Measurements from ENCODE around the gene TSHZ2.
"Not testable (repeated sequence)": the region's sequence is repeated elsewhere in the genome, so short reads cannot be mapped to it uniquely, and the experiment has no call there.

The TSHZ2 gene

DNA sequence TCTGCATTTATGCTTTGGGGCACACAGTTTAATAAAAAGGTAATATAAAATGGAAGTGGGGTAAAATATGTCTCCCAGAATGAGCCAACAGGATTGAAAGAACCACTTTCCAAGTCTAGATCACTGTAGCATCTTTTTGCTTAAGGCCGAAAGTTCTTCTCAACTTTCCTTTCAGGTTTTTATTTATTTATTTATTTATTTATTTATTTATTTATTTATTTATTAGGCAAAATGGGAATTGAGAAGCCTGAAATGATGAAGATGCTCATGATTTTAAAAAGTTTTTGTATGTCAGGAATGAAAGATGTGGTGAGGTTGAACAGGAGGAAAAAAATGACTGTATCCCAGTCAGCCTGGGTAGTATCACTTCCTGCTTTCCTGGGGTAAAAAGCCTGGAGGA, 24.0 kb downstream of the TSHZ2 start:
- DNase-seq (ENCODE audit: low spot score): no peak

- no peak for DNase-seq (ENCODE audit: low spot score)
Measured at GRCh38 chr20:52996658-52997057, 24.5 kb downstream of the TSHZ2 start.

DNA sequence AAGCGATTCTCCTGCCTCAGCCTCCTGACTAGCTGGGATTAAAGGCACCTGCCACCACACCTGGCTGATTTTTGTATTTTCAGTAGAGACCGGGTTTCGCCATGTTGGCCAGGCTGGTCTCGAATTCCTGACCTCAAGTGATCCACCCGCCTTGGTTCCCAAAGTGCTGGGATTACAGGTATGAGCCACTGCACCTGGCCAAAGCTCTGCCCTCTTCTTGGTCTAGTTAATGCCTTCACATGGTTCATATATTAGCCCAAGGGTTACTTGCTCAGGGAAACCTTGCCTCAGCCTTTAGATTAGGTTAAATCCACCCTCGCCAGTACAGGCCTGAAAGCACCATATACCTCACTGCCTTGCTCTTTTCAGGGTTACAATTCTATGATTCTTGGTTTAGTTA, 26.1 kb downstream of the TSHZ2 start:
- DNase-seq (ENCODE audit: low spot score): no peak

DNA sequence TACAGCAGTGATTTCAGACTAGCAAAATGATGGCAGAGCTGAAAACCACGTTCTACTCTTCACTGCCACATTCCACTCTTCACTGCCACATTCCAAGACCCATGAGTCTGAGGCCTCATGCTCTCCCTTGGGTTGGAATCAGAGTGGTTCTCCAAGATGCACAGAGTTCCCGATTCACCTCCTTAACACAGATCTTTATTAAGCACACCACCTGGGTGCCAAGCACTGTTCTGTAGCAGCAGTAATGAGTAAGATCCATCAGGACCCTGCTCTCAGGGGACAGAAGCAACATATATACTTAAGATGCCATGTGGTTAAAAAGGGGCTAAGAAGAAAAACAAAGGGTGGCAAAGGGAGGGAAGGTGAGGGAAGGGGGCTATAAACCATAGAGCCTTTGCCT, 26.9 kb downstream of the TSHZ2 start:
- DNase-seq (ENCODE audit: low spot score): no peak

DNA sequence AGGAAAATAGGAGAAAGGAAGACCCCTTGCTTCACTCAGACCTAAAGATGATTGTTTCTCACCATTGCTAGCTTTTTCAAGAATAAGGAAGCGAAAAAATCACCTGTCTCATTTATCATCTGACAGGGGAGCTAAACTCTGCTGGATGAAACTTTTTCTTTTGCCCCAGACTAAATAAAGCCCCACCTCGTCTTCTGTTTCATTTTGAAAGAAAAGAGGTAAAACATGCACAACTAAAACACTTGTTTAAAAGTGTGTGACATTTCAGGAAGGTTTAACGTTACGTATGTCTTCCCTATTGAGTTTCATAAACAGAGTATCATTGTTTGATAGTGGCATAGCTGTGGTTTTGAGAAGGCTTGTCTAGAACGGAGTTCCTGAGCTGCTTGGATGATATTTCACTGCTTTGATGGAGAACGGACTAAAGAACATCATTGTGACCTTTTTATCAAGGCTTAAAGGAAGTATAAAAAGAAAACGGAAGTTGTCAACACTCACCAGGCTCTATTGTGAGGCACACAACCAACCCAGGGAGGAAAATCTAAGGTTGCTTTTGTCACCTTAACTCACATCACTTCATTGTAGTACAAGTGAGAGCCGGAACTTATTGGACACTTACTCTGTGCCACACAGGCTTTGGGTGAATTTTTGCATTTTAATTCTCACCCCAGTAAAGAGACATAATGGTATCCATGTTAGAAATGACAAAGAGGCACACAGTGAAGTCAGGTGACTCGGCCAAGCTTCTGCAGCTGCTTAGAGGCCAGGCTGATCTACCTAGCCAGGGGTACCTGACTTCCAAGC, 29.5 kb downstream of the TSHZ2 start:
- DNase-seq (ENCODE audit: low spot score): no peak

DNA sequence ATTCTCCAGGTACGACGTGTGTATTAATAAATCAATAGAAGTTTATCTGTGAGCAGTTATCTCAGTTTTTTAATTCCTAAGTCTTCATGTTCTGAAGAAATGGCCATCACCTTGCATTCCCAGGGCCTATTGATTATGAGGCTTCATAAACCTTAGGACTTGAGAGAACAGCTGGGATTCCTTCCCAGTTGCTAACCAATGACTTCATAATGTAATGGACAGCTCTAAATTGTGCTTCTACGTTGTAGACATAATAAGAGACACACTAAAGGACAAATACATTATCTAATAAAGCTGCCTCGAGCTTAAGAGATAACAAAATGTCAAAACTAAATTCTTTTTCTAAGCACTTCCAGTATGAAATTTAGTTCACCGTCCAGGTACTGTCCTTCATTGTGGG, 30.6 kb downstream of the TSHZ2 start:
- no peak for DNase-seq (ENCODE audit: low spot score)

- DNase-seq (ENCODE audit: low spot score): peak; percentile 55
Measured at GRCh38 chr20:53003420-53004154, 31.4 kb downstream of the TSHZ2 start.

- no peak for DNase-seq (ENCODE audit: low spot score)
Measured at GRCh38 chr20:53004267-53004813, 32.2 kb downstream of the TSHZ2 start.

GRCh38 chr20:53009979-53010735, 38.0 kb downstream of the TSHZ2 start:
- DNase-seq (ENCODE audit: low spot score): no peak

GRCh38 chr20:53011640-53012039, 39.5 kb downstream of the TSHZ2 start:
- no peak for DNase-seq (ENCODE audit: low spot score)

- no peak for DNase-seq (ENCODE audit: low spot score)
Measured at GRCh38 chr20:53013183-53013582, 41.0 kb downstream of the TSHZ2 start.

- DNase-seq (ENCODE audit: low spot score): no peak
Measured at GRCh38 chr20:53013847-53014246, 41.7 kb downstream of the TSHZ2 start.

DNA sequence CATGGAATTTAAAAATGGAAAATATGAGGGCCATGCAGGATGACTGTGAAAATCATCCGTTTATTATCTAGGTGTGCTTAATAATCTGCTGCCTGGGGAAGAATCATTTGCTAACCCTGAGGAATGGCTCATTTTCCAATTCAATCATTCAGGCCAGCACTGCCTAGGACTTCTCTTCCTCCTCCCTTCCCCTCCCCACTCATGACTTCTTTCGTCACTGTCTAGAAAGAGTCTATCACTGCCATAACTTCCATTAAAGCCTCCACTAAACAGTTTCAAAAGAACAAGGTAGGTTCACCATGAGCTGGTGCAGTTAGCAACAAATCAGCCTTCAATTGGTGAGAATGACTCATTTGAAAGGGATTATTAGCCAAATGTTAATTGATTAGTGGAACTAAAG, 43.9 kb downstream of the TSHZ2 start:
- no peak for DNase-seq (ENCODE audit: low spot score)

DNA sequence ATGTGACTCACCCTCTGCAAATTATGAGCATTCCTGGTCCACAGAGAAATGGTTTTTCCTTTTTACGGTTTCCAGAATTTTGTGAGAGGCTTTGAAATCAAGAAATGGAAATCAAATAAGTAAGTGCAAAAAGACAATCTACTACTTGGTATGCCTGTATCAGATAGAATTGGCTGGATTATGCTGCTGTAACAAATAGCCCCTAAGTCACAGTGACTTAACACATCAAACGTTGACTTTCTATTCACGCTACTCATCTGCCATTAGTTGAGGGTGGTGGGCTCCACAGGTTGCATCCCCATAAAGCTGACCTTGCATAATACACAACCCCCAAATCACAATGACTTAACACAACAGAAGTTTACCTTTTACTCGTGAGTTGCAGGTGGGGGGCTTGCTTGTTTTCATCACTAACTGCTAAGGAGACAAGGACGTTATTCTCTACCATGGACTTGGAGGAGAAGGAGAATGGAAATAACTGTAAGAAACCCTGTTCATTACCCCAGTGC, 44.4 kb downstream of the TSHZ2 start:
- DNase-seq (ENCODE audit: low spot score): no peak

DNA sequence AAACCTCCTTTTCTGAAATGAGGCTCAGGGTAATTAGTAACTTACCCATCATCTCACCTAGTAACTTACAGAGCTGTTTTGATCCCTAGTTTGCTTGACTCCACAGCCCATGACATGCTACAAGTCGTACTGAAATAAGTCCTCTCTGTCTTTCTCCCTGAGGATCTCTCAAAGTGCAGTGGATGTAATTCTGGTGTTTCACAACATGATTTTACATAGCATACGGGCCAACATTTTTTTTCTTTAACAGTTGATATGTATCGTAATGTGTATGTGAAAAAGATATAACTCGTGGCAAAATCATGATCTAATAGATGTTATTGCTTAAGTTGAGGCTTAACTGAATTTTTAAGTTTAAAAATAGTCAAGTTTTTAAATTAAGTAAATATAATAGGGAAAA, 45.0 kb downstream of the TSHZ2 start:
- no peak for DNase-seq (ENCODE audit: low spot score)

GRCh38 chr20:53019464-53019863, 47.3 kb downstream of the TSHZ2 start:
- DNase-seq (ENCODE audit: low spot score): no peak

DNA sequence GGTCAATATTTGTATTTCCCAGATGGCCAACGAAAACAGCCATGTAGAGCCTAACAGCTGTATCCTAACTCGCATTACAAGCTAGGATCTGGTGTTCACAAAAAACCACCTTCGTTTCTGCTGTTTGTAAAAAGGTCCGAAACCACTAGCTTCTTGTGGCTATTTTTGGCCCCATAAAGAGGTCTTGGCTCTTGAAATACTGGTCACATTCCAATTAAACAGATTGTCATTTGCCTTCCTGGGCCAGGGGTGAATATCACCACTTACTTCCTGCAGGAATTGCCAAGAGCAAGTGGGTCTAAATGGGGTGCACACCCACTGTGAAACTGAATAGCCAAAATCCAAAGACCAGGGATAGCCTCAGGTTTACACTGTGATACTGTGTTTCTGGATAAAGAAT, 48.2 kb downstream of the TSHZ2 start:
- no peak for DNase-seq (ENCODE audit: low spot score)

- DNase-seq (ENCODE audit: low spot score): no peak
Measured at GRCh38 chr20:53020834-53021233, 48.7 kb downstream of the TSHZ2 start.

DNA sequence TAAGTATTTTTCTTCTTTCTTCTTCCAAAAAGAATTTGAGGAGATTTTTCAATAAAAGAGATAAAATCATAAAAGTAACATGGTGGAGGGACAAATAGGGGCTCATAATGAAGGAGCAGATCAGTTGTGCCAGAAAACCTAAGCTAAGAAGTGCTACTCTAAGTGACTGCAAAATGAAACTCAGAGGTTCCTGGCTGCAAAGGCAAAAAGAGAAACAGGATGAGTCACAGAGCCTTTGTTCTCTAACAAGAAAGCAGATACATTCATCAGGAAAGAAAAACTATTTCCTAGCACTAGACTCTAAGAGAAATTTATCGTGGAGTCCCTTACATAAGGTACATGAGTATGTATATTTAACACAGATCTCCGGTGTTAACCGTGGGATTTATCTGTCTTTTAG, 49.8 kb downstream of the TSHZ2 start:
- no peak for DNase-seq (ENCODE audit: low spot score)

GRCh38 chr20:53023732-53024520, 51.8 kb downstream of the TSHZ2 start:
- no peak for DNase-seq (ENCODE audit: low spot score)

DNA sequence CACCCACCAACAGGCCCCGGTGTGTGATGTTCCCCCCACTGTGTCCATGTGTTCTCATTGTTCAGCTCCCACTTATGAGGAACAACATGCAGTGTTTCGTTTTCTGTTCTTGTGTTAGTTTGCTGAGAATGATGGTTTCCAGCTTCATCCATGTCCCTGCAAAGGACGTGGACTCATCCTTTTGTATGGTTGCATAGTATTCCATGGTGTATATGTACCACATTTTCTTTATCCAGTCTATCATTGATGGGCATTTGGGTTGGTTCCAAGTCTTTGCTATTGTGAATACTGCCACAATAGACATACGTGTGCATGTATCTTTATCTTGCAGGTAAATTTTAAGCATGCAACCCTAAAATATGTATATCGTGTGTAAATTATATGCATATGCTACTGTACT, 52.5 kb downstream of the TSHZ2 start:
- DNase-seq (ENCODE audit: low spot score): not testable (repeated sequence)

- no peak for DNase-seq (ENCODE audit: low spot score)
Measured at GRCh38 chr20:53027089-53027488, 54.9 kb downstream of the TSHZ2 start.

All from kidney tubule cell (primary cell).